ENCODE measurements around the gene DRICH1. TPM values are rescaled to one million over a fixed set of nuclear protein-coding genes. Genes with fewer than 3 reads are reported as not detected.
"Not testable (repeated sequence)": the region's sequence is repeated elsewhere in the genome, so short reads cannot be mapped to it uniquely, and the experiment has no call there.

Gene DRICH1
- total RNA-seq, 4 donors from 2014 or later = 0.76 TPM; not detected in 3

GRCh38 chr22:23565305-23565914 is 66.7 kb downstream of the DRICH1 start:
- Histone ChIP-seq H3K4me1 (peaks cover 5 to 16% (median 8%) of the 10 kb centered on the region in 3 donors), H3K4me3 (peak overlapping the region in 2 of 4 donors; percentile 48 to 62), H3K27me3 (peaks cover 0 to 72% (median 12%) of the 10 kb centered on the region in 4 donors), H3K9me3 (no peaks in the 10 kb centered on the region), H3K27ac (no peak overlapping the region), H3K36me3 (no peaks in the 10 kb centered on the region)
- WGBS, 2 donors = 14 to 53% methylated on average over 3 to 10 of the region's 11 CpGs
- DNase-seq = no peak
- intact Hi-C loops (cut with DNase I) = no loop called here
- TF ChIP-seq POLR2A (IDR thresholded peaks at IDR 0.05) (no peak), CTCF (IDR thresholded peaks at IDR 0.05) (no peak)

GRCh38 chr22:23564276-23564675 is 67.8 kb downstream of the DRICH1 start:
- DNase-seq = no peak
- peaks cover 0 to 72% (median 12%) of the 10 kb centered on the region in 4 donors for H3K27me3 ChIP-seq
- TF ChIP-seq POLR2A (IDR thresholded peaks at IDR 0.05) (no peak), CTCF (IDR thresholded peaks at IDR 0.05) (no peak)
- intact Hi-C loops (cut with DNase I) = no loop called here
- H3K9me3 ChIP-seq = no peaks in the 10 kb centered on the region
- 78 to 93% methylated on average over 7 of the region's 7 CpGs for WGBS, 2 donors
- no peaks in the 10 kb centered on the region for H3K36me3 ChIP-seq
- H3K4me3 ChIP-seq = no peak overlapping the region
- H3K4me1 ChIP-seq = peaks cover 5 to 16% (median 8%) of the 10 kb centered on the region in 3 donors
- no peak overlapping the region for H3K27ac ChIP-seq

GRCh38 chr22:23563111-23563510 is 69.0 kb downstream of the DRICH1 start:
- Histone ChIP-seq H3K27ac (no peak overlapping the region), H3K27me3 (peaks cover 0 to 78% (median 12%) of the 10 kb centered on the region in 4 donors), H3K4me1 (peaks cover 5 to 16% (median 8%) of the 10 kb centered on the region in 3 donors), H3K36me3 (no peaks in the 10 kb centered on the region), H3K9me3 (no peaks in the 10 kb centered on the region), H3K4me3 (no peak overlapping the region)
- 84 to 100% methylated on average over 4 to 5 of the region's 9 CpGs for WGBS, 2 donors
- no peak for DNase-seq
- TF ChIP-seq CTCF (IDR thresholded peaks at IDR 0.05) (no peak), POLR2A (IDR thresholded peaks at IDR 0.05) (no peak)
- intact Hi-C loops (cut with DNase I) = no loop called here

GRCh38 chr22:23562186-23562585 is 69.9 kb downstream of the DRICH1 start:
- no peak overlapping the region for H3K27ac ChIP-seq
- H3K4me1 ChIP-seq = peaks cover 5 to 16% (median 8%) of the 10 kb centered on the region in 3 donors
- no peaks in the 10 kb centered on the region for H3K9me3 ChIP-seq
- H3K4me3 ChIP-seq = no peak overlapping the region
- no peak for DNase-seq
- no peaks in the 10 kb centered on the region for H3K36me3 ChIP-seq
- no peak for TF ChIP-seq CTCF (IDR thresholded peaks at IDR 0.05)
- TF ChIP-seq POLR2A (IDR thresholded peaks at IDR 0.05) = no peak
- WGBS, 2 donors = 53 to 90% methylated on average over 2 to 4 of the region's 4 CpGs
- peaks cover 0 to 77% (median 12%) of the 10 kb centered on the region in 4 donors for H3K27me3 ChIP-seq
- intact Hi-C loops (cut with DNase I) = no loop called here

- WGBS, 2 donors = 67 to 91% methylated on average over 1 of the region's 24 CpGs
- intact Hi-C loops (cut with DNase I); H3K9me3 ChIP-seq; H3K36me3 ChIP-seq; H3K27ac ChIP-seq; H3K4me3 ChIP-seq; H3K4me1 ChIP-seq; DNase-seq: not testable (repeated sequence)
- peaks cover 0 to 77% (median 5%) of the 10 kb centered on the region in 4 donors for H3K27me3 ChIP-seq
Measured at GRCh38 chr22:23561025-23561510, 71.1 kb downstream of the DRICH1 start.

- H3K9me3 ChIP-seq; H3K4me1 ChIP-seq; H3K27ac ChIP-seq; intact Hi-C loops (cut with DNase I); H3K4me3 ChIP-seq; DNase-seq; H3K36me3 ChIP-seq: not testable (repeated sequence)
- 24% methylated on average over 1 of the region's 1 CpG; no CpG with 5 or more reads in 1 of the 2 donors for WGBS, 2 donors
- peaks cover 0 to 77% (median 0%) of the 10 kb centered on the region in 4 donors for H3K27me3 ChIP-seq
Measured at GRCh38 chr22:23560215-23560614, 71.9 kb downstream of the DRICH1 start.

Small RNA genes within 50 kb of the gene (small RNA-seq; reads per million reads assigned to genes)
- gene AP000346.3 = 0 reads per million in 4 donors

Other genes with a start within 250 kb of the DRICH1 start
- not detected for gene IGLL1, start 52.0 kb downstream of the DRICH1 start, total RNA-seq
- gene RGL4, start 58.7 kb upstream of the DRICH1 start, total RNA-seq = not detected
- 1 to 10 TPM in 3 of 4 donors, under 1 TPM in 1; 0.91 to 2.7 (median 1.1) TPM for gene ZNF70, start 118.8 kb upstream of the DRICH1 start, total RNA-seq
- not detected for gene VPREB3, start 122.1 kb upstream of the DRICH1 start, total RNA-seq
- gene C22orf15, start 130.7 kb upstream of the DRICH1 start, total RNA-seq = not detected
- 10 to 100 TPM in 2 of 4 donors, 1 to 10 TPM in 2; 7.7 to 13.9 (median 10.4) TPM for gene CHCHD10, start 135.7 kb upstream of the DRICH1 start, total RNA-seq
- gene MMP11, start 140.5 kb upstream of the DRICH1 start, total RNA-seq = 1 to 10 TPM in 2 of 4 donors, under 1 TPM in 2; 0.34 to 1.6 (median 1.1) TPM
- 10 to 100 TPM; 37.8 to 61.0 (median 47.7) TPM for gene SMARCB1, start 154.6 kb upstream of the DRICH1 start, total RNA-seq
- gene DERL3, start 206.7 kb upstream of the DRICH1 start, total RNA-seq = 1 to 10 TPM in 2 of 4 donors, not detected in 2; 1.3 to 1.9 TPM
- 1 to 10 TPM in 3 of 4 donors, under 1 TPM in 1; 0.57 to 4.4 (median 2.9) TPM for gene SLC2A11, start 225.6 kb upstream of the DRICH1 start, total RNA-seq